K562 (cell line): ENCODE results near the gene SERPINE2. TPM values are rescaled to one million over a fixed set of nuclear protein-coding genes. Genes with fewer than 3 reads are reported as not detected.

ENCODE experiments used
- KDM2B ChIP-seq: fragments of 250-450 bp; sonication (Bioruptor Pico); IDR thresholded peaks from 2 replicates; pipeline ENCODE4 v1.8.0; 2021; ENCODE audit warnings: mild to moderate bottlenecking, moderate library complexity
- ZNF318 ChIP-seq, 2 experiments: fragments of 450-650 bp; IDR thresholded peaks; 2 replicates each; pipeline ENCODE4 v1.6.1; 2016; ENCODE audit warnings: mild to moderate bottlenecking in 2 of 2, borderline replicate concordance in 1 of 2, low read depth in 1 of 2, moderate library complexity in 1 of 2
- polyA plus RNA-seq, 8 experiments: library from polyadenylated mRNA; depleted of rRNA in 4 of 8; stranded (reverse) in 5 of 8; unstranded in 3 of 8; fragments of >200 nt; fragmentation: Nextera tagmentation in 2 of 8; fragmentation: Illumina TruSeq in 1 of 8; extraction: Ambion mirVana in 2 of 8; extraction: Trizol in 1 of 8; gene quantifications; 2 replicates each; pipeline versions ENCODE4 v1.2.1 to v1.2.3, GENCODE V29; 2011 to 2014; ENCODE audit warnings: inconsistent platforms in 1 of 8, missing spikeins in 1 of 8
- total RNA-seq, 7 experiments: library from RNA; depleted of rRNA in 6 of 7; stranded (reverse); fragments of >200 nt in 6 of 7; fragmentation: Illumina TruSeq in 2 of 7; extraction: Trizol in 2 of 7; gene quantifications; 2 replicates each; pipeline versions ENCODE4 v1.2.1 to v1.2.3, GENCODE V29; 2011 to 2021; ENCODE audit warnings: low replicate concordance in 1 of 7

SERPINE2 gene
- total and polyA plus RNA-seq, 9 of the 15 experiments (the other 6 are each of a cell fraction or from before 2014, with no cell fraction given): 0.03 to 0.16 (median 0.13) TPM; not detected in 6

DNA sequence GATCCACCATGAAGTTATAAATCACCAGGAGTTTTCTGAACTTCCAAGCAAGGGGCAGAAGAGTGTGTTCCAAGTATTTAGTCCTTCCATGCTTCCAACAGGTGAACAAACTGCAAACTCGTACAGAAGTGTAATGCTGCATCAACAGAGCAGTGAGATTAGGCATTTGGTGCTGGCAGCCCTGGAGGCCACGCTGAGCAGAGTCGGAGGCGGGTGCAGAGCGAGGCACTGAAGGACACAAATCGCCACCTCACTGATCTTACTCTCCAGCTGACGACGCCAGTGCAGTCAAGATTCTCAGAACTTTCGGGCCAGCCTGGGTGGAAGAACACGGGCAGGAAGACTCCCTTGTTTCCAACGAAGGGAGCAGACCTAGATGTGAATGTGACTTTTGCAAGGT is 39.2 kb downstream of the SERPINE2 start (continued):
- TF ChIP-seq ZNF318 (IDR thresholded peaks at IDR 0.05; ENCODE audit: borderline replicate concordance in 1 of 2, low read depth in 1 of 2) (no peak), KDM2B (CRISPR knock-in tag) (no peak)
